CD4-positive, alpha-beta T cell treated with Interleukin-21 for 1 hour (primary cell): ENCODE measurements around the gene SESTD1.
"Not testable (repeated sequence)": the region's sequence is repeated elsewhere in the genome, so short reads cannot be mapped to it uniquely, and the experiment has no call there.

Experiments used
- DNase-seq: peaks from one replicate; pipeline ENCODE4 v3.0.0-alpha.2; 2020

SESTD1 gene

GRCh38 chr2:179098080-179098689, 166.4 kb downstream of the SESTD1 start:
- DNase-seq = no peak

GRCh38 chr2:179097131-179097530, 167.5 kb downstream of the SESTD1 start:
- no peak for DNase-seq

- peak; percentile 31 for DNase-seq
Measured at GRCh38 chr2:179096090-179096489, 168.5 kb downstream of the SESTD1 start.

- DNase-seq = not testable (repeated sequence)
Measured at GRCh38 chr2:179092912-179093311, 171.7 kb downstream of the SESTD1 start.

GRCh38 chr2:179082697-179083096, 181.9 kb downstream of the SESTD1 start:
- no peak for DNase-seq

GRCh38 chr2:179081954-179082353, 182.7 kb downstream of the SESTD1 start:
- DNase-seq = no peak

GRCh38 chr2:179072527-179072926, 192.1 kb downstream of the SESTD1 start:
- no peak for DNase-seq

GRCh38 chr2:179071810-179072355, 192.7 kb downstream of the SESTD1 start:
- no peak for DNase-seq

- no peak for DNase-seq
Measured at GRCh38 chr2:179070895-179071294, 193.7 kb downstream of the SESTD1 start.

- DNase-seq = no peak
Measured at GRCh38 chr2:179069685-179070084, 194.9 kb downstream of the SESTD1 start.

GRCh38 chr2:179068991-179069643, 195.5 kb downstream of the SESTD1 start:
- no peak for DNase-seq

GRCh38 chr2:179059026-179059700, 205.5 kb downstream of the SESTD1 start:
- DNase-seq = no peak

GRCh38 chr2:179057737-179058136, 206.9 kb downstream of the SESTD1 start:
- no peak for DNase-seq

GRCh38 chr2:179053568-179053967, 211.1 kb downstream of the SESTD1 start:
- not testable (repeated sequence) for DNase-seq
